Measurements from ENCODE around the gene NUDT10.

Gene NUDT10

GRCh38 chrX:51332188-51332942 lies at the start of gene NUDT10:
NUDT10 (plus strand) TSS chrX:51332822; CDS start chrX:51332966, 144 bp downstream.
- DNase-seq (ENCODE audit: low spot score): peak; percentile 46

- DNase-seq (ENCODE audit: low spot score): no peak
These were observed 40.2 kb upstream of the NUDT10 start for GRCh38 chrX:51292421-51292820.

- DNase-seq (ENCODE audit: low spot score): no peak
These were observed 36.5 kb upstream of the NUDT10 start for GRCh38 chrX:51296138-51296537.

- no peak for DNase-seq (ENCODE audit: low spot score)
These were observed 16.4 kb upstream of the NUDT10 start for GRCh38 chrX:51316271-51316670.

- DNase-seq (ENCODE audit: low spot score): peak; percentile 2
These were observed 542 bp downstream of the NUDT10 start for GRCh38 chrX:51332943-51333785.

GRCh38 chrX:51334276-51334675 lies 1.7 kb downstream of the NUDT10 start:
- no peak for DNase-seq (ENCODE audit: low spot score)

- DNase-seq (ENCODE audit: low spot score): peak; percentile 44
These were observed 4.0 kb downstream of the NUDT10 start for GRCh38 chrX:51336584-51336983.

GRCh38 chrX:51361251-51361650 lies 28.6 kb downstream of the NUDT10 start:
- no peak for DNase-seq (ENCODE audit: low spot score)

- no peak for DNase-seq (ENCODE audit: low spot score)
These were observed 44.0 kb downstream of the NUDT10 start for GRCh38 chrX:51376672-51377071.
